ENCODE data around the gene MBD5.

The MBD5 gene

GRCh38 chr2:148306027-148306426 is 285.1 kb downstream of the MBD5 start:
- DNase-seq: no peak

DNA sequence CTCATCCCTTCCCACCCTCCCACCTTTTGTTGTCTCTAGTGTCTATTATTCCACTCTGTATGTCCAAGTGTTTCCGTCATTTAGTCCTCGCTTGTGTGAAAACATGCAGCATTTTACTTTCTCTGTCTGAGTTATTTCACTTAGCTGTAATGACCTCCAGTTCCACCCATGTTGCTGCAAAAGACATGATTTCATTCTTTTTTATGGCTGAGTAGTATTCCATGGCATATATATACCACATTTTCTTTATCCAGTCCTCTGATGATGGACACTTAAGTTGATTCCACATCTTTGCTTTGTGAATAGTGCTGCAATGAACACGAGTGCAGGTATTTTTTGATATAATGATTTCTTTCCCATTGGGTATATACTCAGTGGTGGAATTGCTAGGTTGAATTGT is 296.7 kb downstream of the MBD5 start:
- no peak for DNase-seq

DNA sequence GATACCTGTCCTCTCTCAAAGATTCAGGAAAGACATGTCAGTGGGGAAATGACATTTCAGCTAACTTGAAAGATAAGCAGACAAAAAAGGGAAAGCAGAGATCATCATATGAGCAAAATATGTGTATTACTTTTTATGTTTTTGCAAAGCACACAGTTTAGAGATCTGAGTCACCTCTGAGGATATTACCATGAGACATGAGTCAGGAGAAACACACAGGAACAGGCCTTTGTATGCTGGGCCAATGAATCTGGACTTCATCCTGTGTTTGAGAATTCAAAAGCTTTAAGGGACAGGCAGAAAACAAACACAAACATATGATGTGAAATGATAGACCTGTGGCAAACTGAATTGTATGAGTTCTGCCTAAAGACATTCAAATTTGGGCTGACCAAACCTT is 317.6 kb downstream of the MBD5 start:
- DNase-seq: no peak

DNA sequence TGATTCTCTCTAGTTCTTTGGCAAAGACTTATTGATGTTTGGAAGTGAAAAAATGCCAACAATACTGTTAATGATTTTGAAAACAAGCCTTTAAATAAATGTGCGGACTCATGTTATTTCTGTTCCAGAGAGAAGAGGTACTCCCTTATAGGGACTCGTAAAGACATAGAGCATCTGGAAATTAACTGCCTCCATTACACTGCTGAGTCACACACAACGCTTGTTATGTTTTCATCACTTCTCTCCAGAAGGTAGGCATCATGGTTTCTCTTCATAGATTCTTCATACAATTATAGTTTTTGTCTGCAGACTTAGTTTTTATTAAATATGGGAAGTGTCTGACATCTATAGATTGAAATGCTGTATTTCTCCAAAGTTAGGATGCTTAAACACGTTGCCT is 321.2 kb downstream of the MBD5 start:
- no peak for DNase-seq

- no peak for DNase-seq
These were observed 329.3 kb downstream of the MBD5 start for GRCh38 chr2:148350199-148350598.

DNA sequence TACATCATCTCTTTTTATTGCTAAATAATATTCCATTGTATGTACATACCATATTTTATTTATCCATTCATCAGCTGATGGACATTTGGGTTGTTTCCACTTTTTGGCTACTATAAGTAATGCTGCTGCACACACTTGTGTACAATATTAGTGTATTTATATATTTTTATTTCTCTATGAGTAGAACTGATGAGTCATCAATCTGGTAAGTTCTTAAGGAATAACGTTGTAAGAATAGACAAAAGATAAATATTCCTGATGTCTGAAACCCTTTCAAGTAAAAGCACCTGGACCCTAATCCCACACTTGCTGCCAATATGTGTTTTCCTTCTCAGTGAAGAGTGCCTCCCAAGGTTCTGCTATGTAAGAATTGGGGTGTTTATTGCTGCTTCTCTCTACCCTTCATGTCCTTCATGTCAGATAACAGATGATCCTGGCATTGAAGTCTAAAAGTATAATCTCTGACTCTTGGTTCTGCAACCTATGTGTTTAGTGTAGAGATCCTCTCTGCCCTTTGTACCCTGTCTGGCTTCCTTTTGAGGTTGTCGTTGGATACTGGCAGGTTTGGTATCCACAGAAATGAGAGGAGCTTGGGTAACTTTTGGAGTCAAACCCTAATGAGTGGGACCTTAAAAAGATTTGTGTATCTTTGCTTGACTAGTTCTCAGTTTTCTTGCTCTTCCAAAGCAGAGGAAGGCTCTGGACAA is 330.7 kb downstream of the MBD5 start:
- no peak for DNase-seq

DNA sequence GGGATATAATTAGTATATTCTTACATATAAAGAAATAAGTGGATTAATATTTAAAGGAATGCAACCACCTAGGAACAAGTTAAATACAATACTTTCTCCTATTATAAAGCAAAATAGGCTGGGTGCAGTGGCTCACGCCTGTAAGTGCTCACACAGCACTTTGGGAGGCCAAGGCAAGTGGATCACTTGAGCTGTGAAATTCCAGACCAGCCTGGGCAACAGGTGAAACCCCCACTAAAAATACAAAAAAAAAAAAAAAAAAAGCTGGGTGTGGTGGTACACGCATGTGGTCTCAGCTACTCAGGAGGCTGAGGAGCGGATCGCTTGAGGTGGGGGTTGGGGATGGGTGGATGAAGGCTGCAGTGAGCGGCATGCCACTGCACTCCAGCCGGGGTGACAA is 337.5 kb downstream of the MBD5 start:
- DNase-seq: no peak

DNA sequence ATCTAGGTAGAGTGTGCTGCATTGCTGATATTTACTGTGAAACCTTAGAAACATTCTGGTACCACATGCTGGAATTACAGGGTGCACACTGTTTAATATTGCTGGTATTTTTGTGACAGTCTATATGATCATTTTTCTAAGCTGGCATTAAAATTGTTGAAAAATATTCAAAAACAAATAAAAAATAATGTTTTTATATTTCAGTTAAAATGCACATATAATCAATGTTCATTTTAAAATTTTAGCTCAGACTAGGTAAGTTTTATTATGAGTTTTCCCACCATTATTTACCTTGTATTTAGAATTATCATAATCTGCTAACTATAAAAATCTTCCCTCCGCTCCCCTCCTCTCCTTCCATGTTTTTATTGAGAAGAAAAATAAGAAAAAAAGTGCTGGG is 339.8 kb downstream of the MBD5 start:
- no peak for DNase-seq

DNA sequence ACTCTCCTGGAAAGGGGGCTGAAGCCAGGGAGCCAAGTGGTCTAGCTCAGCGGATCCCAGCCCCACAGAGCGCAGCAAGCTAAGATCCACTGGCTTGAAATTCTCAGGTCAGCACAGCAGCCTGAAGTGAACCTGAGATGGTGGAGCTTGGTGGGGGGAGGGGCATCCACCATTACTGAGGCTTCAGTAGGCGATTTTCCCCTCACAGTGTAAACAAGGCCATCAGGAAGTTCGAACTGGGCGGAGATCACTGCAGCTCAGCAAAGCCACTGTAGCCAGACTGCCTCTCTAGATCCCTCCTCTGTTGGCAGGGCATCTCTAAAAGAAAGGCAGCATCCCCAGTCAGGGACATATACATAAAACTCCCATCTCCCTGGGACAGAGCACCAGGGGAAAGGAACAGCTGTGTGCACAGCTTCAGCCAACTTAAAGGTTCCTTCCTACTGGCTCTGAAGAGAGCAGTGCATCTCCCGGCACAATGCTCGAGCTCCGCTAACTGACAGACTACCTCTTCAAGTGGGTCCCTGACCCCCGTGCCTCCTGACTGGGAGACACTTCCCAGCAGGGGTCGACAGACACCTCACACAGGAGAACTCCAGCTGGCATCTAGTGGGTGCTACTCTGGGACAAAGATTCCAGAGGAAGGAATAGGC is 341.4 kb downstream of the MBD5 start:
- DNase-seq: no peak

DNA sequence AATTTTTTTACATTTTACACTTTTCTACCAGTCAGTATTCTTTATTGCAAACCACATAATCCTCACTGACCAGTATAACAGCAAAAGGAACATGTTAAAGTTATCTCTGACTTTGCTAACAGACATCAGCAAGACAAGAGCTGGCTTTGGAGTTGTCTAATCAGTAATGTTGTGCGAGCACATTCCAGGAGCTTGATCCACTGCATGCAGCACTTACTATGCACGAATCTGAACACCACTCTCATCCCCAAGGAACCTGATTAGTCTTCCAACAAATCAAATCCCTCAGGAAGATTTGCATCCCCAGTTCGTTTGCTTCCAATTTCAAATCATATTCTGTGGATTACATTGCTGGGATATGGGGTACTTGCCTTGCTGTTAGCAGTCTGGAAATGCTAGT is 354.3 kb downstream of the MBD5 start:
- no peak for DNase-seq

GRCh38 chr2:148391324-148391723 is 370.4 kb downstream of the MBD5 start:
- DNase-seq: no peak

DNA sequence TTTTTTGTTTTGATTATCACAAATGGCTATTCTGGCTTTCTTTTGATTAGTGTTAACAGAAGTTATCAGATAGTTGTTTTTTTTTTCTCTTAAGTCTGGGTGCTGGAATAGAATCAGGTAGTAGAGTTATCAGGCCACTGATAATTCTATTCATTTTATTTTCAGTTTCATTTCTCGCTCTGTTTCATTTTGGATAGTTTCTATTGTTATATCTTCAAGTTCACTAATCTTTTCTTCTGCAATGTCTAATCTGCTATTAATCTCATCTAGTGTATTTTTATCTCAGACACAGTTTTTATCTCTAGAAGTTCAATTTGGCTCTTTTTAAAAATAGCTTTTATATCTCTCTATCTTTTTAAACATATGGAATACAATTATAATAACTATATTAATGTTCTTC is 381.9 kb downstream of the MBD5 start:
- no peak for DNase-seq

GRCh38 chr2:148410899-148411298 is 390.0 kb downstream of the MBD5 start:
- DNase-seq: no peak

DNA sequence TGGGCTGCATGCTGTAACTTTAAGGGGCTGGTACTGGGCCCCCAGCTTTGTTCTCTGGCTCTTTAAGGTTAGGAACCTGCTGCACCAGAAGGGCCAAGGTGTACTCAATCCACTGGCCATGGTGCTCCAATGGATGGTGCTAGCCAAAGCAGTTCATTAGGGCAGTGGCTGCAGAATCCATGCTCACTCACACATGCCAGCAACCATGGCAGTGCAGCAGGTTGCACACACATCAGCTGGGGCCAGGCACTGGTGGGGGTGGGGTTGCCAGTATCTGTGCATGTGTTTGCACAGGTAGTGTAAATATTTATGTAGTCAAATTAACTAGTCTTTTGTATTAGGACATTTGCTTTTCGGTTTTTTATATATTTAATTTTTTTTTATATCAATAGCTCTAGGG is 395.4 kb downstream of the MBD5 start:
- no peak for DNase-seq

- DNase-seq: no peak
These were observed 409.2 kb downstream of the MBD5 start for GRCh38 chr2:148430101-148430500.

DNA sequence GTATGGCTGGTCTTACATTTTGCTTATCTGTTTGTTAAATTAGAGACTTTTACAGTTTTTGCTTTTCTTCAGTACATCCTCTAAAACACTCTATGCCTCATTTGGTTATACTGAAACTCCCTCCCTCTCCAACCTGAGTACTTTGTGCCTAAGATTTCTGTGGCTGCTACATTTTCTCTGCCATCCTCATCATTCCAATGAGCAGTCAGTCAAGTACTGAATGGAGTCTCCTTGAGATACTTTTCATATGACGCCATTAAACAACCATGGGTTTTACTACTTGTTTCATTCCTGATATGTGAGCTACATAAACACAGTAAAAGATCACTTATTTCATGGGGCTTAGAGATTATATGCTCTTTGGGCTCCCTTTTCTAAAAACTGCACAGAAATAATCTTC is 427.0 kb downstream of the MBD5 start:
- no peak for DNase-seq

GRCh38 chr2:148450531-148450930 is 429.6 kb downstream of the MBD5 start:
- no peak for DNase-seq

DNA sequence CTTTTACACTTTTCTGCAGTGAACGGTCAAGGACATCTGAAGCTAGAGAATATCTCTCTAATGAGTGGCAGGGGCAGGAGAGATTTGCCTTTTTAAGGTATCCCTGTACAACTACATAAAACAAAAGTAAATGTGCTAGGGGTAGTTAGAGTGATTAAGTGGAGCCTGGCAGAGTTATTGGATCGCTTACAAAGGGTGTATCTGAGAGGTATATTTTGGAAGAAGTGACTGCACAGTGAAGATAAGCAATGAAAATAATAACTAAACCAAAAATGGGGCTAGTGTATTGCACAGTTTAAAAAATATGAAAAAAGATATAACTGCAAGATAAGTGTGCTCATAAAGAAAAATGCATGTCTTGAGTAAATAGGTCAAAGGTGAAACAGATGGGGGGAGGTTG is 430.2 kb downstream of the MBD5 start:
- DNase-seq: no peak

DNA sequence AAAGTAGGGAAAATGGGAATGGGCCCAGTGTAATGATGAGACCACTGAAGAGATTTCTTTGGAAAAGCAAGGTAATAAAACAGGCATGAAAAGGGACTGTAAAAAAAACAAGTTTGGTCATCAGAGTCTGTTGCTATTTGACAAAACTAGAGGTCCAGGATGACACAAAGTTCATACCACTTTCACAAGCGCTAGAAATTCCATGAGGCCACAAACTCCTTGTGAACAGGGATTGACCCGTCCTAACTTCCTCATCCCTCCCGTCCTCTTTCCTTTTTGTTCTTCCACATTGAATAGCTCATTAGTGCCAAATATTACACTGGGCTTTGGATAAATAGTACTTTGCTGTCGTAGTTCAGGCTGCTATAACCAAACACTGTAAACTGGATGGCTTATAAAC is 434.9 kb downstream of the MBD5 start:
- DNase-seq: no peak

DNA sequence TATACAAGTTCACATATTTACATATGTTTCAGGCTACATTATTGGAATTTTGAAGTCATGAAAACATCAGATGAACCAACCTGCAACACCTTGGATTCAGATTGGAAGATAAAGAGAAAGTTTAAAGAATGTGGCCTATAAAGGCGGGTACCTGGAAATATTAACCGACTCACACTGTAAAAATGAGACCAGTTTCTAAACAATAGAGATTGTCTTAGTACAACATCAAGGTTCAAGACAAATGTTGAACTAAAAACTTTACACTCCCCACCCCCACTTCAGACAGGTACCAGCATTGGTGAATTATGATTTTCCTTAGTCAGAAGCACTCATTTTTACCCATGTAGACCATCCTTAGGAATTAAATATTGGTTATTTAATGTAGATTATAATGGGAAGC is 437.3 kb downstream of the MBD5 start:
- DNase-seq: no peak

DNA sequence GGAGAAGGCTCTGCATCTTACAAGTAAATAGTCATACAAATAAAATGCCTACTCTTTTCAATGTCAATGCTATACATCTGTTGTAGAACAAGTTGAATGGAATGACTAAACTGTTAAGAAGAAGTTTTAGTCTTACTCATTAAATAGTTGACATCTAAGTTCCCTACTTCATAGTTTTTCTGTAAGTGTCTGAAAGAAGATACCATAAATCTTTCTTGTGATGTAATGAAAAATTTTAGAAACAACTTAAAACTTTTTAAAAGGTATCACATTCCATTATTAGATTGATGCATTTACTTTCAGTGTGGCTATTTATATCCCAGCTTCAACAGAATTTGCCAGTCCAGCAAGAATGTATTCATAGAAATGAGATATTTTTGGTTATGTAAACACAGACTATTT is 438.5 kb downstream of the MBD5 start:
- no peak for DNase-seq

DNA sequence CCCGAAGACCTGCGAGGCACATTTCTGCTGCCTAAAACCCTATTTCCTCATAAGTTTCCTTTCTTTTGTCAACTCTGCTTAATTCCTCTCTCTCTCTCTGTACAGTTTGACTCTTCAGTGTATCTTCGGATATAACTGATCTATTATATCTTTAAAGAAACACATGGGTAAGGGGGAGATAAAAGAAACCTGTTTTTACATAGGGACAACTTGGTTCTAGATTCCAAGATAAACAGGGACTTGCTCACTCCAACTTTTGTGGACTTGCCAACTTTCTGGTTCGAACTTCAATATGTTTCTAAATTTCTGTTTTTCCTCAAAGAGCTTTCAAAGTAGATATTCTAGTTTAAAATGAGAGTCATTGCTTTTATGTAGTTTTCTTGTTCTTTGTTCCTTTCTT is 441.0 kb downstream of the MBD5 start:
- no peak for DNase-seq

DNA sequence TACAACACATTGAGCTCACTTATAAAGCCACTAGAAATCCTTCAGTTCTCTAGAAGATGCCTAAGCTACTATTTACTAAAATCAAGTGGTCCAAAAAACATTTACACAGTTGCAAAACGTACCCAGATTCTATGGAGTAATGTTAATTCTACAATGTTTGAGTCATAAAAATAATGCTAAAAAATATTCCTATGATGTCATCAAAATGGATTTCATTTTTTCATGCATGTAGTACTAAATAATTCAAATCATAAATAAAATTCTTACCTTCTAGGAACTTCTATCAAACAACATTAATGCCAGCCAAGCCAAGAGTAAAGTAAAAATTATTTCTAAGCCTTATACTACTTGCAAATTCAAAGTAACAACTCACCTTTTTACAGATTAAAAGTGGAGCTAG is 454.7 kb downstream of the MBD5 start:
- no peak for DNase-seq

GRCh38 chr2:148479398-148479797 is 458.5 kb downstream of the MBD5 start:
- no peak for DNase-seq

DNA sequence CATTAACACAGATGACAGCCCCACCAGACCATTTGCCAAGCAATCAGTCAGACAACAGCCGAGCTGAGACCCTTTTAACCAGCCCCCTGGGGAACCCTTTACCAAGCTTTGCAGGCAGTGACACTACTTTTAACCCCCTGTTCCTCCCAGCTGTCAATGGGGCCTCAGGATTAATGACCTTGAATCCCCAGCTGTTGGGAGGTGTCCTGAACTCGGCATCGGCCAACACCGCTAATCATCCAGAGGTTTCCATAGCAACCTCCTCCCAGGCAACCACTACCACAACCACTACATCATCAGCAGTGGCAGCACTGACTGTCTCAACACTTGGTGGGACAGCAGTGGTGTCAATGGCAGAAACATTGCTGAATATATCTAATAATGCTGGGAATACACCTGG is 462.8 kb downstream of the MBD5 start:
- DNase-seq: no peak

Data from CD4-positive, alpha-beta T cell treated with Interleukin-12 subunit alpha and Interleukin-12 subunit beta, for 1 hour (primary cell).